HEK293T (cell line): ENCODE data around the gene IL20RA.

Experiments used
- CTCF ChIA-PET: fragments of 350-600 bp; formaldehyde crosslinking; extraction: SDS; loops from one replicate; lab custom pipeline; 2021; ENCODE audit warnings: antibody characterized with exemption, inconsistent platforms; lab: Yijun Ruan, JAX
- POLR2A ChIA-PET: fragments of 350-600 bp; formaldehyde crosslinking; extraction: SDS; loops from one replicate; lab custom pipeline; 2020; ENCODE audit warnings: antibody characterized with exemption, inconsistent platforms; lab: Yijun Ruan, JAX
- DNase-seq: peaks from one replicate; pipeline ENCODE4 v3.0.0; 2012; ENCODE audit warnings: mixed read lengths; ENCODE audit errors: extremely low spot score
- ARNT ChIP-seq: fragments of 450-650 bp; IDR thresholded peaks from 2 replicates; pipeline ENCODE4 v1.6.1; 2017; ENCODE audit warnings: mild to moderate bottlenecking
- ELF4 ChIP-seq: fragments of 450-650 bp; IDR thresholded peaks from 2 replicates; pipeline ENCODE4 v1.6.1; 2017; ENCODE audit warnings: antibody characterized with exemption
- FOXK2 ChIP-seq: fragments of 450-650 bp; IDR thresholded peaks from 2 replicates; pipeline ENCODE4 v1.6.1; 2016; ENCODE audit warnings: mild to moderate bottlenecking
- HDGF ChIP-seq: fragments of 450-650 bp; IDR thresholded peaks from 2 replicates; pipeline ENCODE4 v1.6.1; 2017; ENCODE audit warnings: antibody characterized with exemption, borderline replicate concordance
- SP1 ChIP-seq: fragments of 450-650 bp; IDR thresholded peaks from 2 replicates; pipeline ENCODE4 v1.6.1; 2017
- SUZ12 ChIP-seq: fragments of 450-650 bp; IDR thresholded peaks from 2 replicates; pipeline ENCODE4 v1.6.1; 2016; ENCODE audit warnings: mild to moderate bottlenecking
- ZNF384 ChIP-seq: fragments of 450-650 bp; IDR thresholded peaks from 2 replicates; pipeline ENCODE4 v1.6.1; 2016
- TF ChIP-seq, protein P1 (sequence below): fragments of 450-650 bp; IDR thresholded peaks from 2 replicates; pipeline ENCODE4 v1.6.1; 2016

The IL20RA gene

GRCh38 chr6:136950436-136951126 is 94.2 kb downstream of the IL20RA start:
- ChIA-PET POLR2A (no interaction called here), CTCF (no interaction called here)
- no peak for TF ChIP-seq FOXK2
- no peak for TF ChIP-seq ZNF384
- no peak for TF ChIP-seq SP1
- TF ChIP-seq, protein P1, sequence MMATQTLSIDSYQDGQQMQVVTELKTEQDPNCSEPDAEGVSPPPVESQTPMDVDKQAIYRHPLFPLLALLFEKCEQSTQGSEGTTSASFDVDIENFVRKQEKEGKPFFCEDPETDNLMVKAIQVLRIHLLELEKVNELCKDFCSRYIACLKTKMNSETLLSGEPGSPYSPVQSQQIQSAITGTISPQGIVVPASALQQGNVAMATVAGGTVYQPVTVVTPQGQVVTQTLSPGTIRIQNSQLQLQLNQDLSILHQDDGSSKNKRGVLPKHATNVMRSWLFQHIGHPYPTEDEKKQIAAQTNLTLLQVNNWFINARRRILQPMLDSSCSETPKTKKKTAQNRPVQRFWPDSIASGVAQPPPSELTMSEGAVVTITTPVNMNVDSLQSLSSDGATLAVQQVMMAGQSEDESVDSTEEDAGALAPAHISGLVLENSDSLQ, result no peak
- no peak for TF ChIP-seq HDGF
- TF ChIP-seq ELF4, result no peak
- TF ChIP-seq ARNT, result no peak
- no peak for TF ChIP-seq SUZ12
- DNase-seq, result no peak
